ENCODE measurements around the gene ABL2.
A peak's percentile ranks its signal among the peaks of the same experiment; 100 is the strongest.

ABL2 gene

DNA sequence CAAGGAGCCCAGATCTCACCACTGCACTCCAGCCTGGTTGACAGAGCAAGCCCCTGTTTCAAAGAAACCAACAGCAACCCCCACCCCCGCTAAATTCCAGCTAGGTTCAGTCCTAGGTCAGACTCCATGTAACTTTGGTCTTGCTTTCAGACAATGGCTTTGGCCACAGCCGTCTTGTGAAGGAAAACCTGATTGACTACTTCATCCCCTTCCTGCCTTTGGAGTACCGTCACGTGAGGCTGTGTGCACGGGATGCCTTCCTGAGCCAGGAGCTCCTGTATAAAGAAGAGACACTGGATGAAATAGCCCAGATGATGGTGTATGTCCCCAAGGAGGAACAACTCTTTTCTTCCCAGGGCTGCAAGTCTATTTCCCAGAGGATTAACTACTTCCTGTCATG, 134.7 kb downstream of the ABL2 start:
- DNase-seq (ENCODE audit: low read depth, low spot score), result no peak

- no peak for DNase-seq (ENCODE audit: low read depth, low spot score)
These were observed 136.5 kb downstream of the ABL2 start for GRCh38 chr1:179092896-179093461.

GRCh38 chr1:179091691-179092165, 137.7 kb downstream of the ABL2 start:
- DNase-seq (ENCODE audit: low read depth, low spot score), result no peak

- DNase-seq (ENCODE audit: low read depth, low spot score), result no peak
These were observed 138.6 kb downstream of the ABL2 start for GRCh38 chr1:179090923-179091322.

- no peak for DNase-seq (ENCODE audit: low read depth, low spot score)
These were observed 139.0 kb downstream of the ABL2 start for GRCh38 chr1:179090522-179090921.

DNA sequence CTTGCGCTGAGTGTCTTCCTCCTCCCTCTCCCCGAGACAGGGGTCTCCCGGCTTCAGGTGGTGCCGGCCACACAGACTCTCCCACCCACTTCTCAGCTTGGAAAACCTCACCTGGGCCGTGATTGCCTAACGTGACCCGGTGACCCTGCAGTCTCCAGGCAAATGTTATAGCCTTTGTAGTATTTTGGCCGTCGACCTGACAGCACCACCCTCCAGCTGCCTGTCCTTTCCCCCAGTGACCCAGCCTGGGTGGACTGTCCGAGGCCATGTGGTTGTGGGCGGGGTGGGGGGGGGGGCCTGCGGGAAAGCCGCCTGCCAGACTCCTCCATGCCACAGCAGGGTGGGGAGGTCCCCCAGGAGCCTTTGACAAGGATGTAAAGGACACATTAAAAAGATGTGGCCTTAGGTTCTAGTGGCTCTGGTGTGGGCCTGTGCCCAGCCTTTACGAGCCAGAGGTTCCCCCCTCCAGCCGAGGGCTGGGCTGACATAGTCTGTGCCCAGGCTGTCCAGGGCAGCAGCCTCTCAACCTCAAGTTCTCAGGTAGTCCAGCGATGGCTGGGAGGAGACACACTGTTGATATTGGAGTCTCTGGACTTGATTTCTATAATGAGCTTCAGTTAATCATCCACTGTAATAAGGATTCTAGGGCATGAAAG, 139.5 kb downstream of the ABL2 start:
- no peak for DNase-seq (ENCODE audit: low read depth, low spot score)

GRCh38 chr1:179087665-179088064, 141.8 kb downstream of the ABL2 start:
- DNase-seq (ENCODE audit: low read depth, low spot score), result no peak

DNA sequence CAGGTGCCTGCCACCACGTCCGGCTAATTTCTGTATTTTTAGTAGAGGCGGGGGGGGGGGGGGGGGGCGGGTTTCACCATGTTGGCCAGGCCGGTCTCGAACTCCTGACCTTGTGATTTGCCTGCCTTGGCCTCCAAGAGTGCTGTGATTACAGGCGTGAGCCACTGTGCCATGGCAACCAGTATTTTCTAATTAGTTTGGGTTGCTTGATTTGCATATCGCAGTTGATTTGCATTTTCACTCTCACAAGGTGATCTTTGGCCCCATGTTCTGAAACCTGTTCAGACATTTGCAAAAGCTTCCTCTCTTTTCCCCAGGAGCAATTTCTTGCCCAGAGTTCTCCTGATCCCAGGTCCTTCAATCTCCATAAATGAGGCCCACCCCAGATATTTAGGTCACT, 145.9 kb downstream of the ABL2 start:
- no peak for DNase-seq (ENCODE audit: low read depth, low spot score)

- DNase-seq (ENCODE audit: low read depth, low spot score), result no peak
These were observed 146.5 kb downstream of the ABL2 start for GRCh38 chr1:179082999-179083335.

- DNase-seq (ENCODE audit: low read depth, low spot score), result peak; percentile 58
These were observed 147.0 kb downstream of the ABL2 start for GRCh38 chr1:179082333-179082998.

GRCh38 chr1:179081687-179082332, 147.7 kb downstream of the ABL2 start, which contains the start of gene TOR3A:
TSS of gene TOR3A (plus strand) at chr1:179082070. CDS start at chr1:179082129, 59 bp downstream.
- peak; percentile 95 for DNase-seq (ENCODE audit: low read depth, low spot score)

GRCh38 chr1:179080866-179081686, 148.4 kb downstream of the ABL2 start:
- no peak for DNase-seq (ENCODE audit: low read depth, low spot score)

DNA sequence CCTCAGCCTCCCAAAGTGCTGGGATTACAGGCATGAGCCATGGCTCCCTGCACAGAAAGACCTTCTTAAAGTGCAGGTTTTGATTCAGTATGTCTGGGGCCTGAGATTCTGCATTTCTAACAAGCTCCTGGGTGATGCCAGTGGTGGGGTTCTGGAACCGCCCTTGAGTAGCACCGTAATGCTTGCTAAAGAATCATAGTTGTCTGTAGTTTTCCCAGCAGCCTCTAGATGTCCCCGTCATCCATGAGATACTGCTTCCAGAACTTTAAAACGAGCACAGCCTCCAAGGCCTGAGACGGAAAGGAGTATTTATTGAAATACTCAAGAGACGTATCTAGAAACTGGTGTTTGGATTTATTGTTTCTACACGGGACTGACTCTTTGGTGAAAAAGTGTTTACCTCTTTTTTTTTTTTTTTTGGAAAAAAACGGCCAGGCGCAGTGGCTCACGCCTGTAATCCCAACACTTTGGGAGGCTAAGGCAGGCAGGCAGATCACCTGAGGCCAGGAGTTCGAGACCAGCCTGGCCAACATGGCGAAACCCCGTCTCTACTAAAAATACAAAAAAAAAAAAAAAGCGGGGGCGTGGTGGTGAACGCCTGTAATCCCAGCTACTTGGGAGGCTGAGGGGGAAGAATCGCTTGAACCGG, 150.2 kb downstream of the ABL2 start:
- peak; percentile 80 for DNase-seq (ENCODE audit: low read depth, low spot score)

- peak; percentile 50 for DNase-seq (ENCODE audit: low read depth, low spot score)
These were observed 152.1 kb downstream of the ABL2 start for GRCh38 chr1:179077396-179077795.

DNA sequence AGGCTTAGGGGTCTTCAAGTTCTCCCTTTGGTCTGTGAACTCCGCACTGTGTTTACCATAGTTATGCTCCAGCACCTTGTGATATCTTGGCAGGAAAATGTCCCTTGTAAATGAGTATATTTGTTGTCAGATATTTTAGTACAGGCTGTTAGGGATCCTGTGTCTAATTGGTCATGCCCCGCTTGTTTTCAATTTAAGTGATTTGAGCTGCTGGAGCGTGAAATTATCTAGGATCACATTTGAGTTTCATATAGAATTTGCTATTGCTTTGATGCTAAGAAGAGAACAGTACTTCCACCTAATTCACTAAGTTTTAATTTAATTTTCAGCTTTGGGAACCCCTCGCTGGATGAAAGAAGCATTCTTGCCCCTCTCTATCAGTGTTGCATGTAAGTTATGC, 163.0 kb downstream of the ABL2 start:
- no peak for DNase-seq (ENCODE audit: low read depth, low spot score)

DNA sequence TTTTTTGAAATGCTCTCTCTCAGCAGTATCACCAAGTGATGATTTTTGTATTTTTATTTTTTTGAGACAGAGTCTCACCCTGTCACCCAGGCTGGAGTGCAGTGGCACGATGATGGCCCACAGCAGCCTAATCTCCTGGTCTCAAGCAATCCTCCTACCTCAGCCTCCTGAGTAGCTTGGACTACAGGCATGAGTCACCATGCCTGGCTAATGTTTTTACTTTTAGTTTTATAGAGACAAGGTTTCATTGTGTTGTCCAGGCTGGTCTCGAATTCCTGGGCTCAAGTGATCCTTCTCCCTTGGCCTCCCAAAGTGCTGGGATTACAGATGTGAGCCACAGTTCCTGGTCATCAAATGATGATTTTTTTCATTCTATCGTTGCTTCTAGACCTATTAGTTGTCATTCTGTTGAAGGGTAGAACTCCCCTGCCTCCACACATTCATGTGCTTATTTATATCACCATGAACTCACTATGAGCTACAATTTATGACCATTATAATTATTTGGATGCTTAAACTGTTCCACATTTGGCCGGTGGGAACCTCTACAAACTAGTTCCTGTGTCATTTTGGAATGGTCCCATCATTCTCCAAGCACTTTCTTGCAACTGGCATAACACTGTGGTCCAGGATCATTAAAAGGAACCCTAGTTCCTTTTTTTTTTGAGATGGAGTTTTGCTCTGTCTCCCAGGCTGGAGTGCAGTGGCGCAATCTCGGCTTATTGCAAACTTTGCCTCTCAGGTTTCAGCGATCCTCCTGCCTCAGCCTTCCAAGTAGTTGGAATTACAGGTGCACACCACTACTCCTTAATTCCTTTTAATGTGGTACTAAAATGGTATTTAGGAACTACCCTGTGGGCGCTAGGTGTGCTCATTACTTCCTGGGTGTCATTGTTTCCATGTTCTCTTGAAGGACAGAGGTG, 167.9 kb downstream of the ABL2 start:
- DNase-seq (ENCODE audit: low read depth, low spot score), result no peak

DNA sequence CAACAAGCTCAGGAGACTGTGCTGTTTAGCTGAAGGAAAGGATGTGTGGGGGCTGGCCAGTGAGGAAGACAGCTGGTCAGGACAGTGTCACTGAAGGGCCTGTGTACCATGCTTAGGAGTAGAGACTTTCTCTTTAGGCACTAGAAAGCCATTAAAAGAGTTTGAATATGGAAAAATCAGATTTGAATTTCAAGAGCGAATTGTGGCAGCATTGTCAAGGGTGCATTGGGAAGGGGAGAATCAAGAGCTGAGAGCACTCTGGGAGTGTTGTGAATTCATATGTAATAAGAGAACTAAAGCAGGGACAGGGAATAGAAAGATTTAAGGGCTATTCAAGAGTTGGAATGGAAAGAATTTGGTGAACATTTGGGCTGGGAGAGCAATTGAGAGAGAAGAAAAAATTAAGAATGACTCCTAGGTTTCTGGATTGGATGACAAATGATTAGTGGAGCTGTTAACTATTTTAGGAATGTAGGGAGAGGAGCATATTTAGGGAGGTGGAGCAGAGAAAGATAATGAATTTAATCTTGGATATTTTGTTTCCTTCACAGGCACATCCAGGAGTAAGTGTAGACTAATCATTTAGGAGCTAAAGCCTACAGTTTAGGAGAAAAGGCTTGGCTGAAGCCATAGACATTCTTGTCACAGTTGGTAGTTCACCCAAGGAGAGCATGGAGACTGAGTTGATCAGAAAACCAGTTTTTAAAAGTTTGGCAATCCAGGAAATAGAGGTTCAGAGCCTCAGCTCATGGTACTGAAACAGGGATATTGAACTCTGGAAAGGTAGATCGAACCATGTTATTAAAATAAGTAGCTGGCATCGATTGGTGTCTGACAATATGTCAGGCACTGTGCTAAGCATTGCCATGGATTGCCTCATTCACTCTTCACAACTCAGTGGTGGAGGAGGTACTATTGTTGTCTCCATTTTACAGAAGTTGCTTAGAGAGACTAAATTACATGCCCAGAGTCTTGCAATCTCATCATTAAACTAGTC, 170.7 kb downstream of the ABL2 start:
- no peak for DNase-seq (ENCODE audit: low read depth, low spot score)

DNA sequence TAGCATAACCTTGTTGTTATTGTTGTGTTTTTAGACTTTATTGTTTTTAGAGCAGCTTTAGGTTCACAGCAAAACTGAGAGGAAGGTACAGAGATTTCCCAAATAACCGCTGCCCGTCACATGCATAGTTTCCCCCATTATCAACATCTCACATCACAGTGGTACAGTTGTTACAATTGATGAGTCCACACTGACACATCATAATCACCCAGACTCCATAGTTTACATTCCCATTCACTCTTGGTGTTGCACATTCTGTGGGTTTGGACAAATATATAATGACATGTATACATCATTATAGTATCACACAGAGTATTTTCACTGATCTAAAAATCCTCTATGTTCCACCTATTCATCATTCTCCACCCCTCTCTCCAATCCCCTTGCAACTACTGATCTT, 173.5 kb downstream of the ABL2 start:
- DNase-seq (ENCODE audit: low read depth, low spot score), result no peak

DNA sequence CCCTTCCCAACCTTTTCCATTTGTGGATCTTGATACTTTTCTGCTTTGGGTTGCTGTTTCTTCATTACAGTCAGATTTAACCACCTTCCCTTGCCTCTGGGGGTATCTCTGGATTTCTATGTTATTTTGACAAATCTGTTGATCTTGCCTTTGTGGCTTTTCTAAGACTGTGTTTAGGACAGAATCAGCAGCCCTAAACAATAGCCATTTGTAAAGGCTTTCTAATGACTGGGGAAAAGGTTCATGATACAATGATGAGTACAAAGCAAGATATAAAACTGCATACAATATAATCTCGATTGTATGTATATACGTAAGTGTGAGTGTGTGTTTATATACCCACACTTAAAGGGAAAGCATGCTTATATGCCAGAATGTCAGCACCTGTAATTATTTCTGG, 176.0 kb downstream of the ABL2 start:
- no peak for DNase-seq (ENCODE audit: low read depth, low spot score)
